HepG2 (cell line): ENCODE measurements around the gene GLDN. TPM values are rescaled to one million over a fixed set of nuclear protein-coding genes. Genes with fewer than 3 reads are reported as not detected.
A peak's percentile ranks its signal among the peaks of the same experiment; 100 is the strongest.

Experiments
- AKAP8 ChIP-seq: sonication (generic); formaldehyde crosslinking; IDR thresholded peaks from 2 replicates; pipeline ENCODE4 v1.5.1; 2020; ENCODE audit warnings: mild to moderate bottlenecking, missing genetic modification reagents
- ARID4A ChIP-seq: sonication (generic); formaldehyde crosslinking; IDR thresholded peaks from 2 replicates; pipeline ENCODE4 v1.5.0; 2020; ENCODE audit warnings: mild to moderate bottlenecking, missing genetic modification reagents, borderline replicate concordance
- CBX2 ChIP-seq, 2 experiments: fragments of 200-600 bp in 1 of 2; sonication (generic); formaldehyde crosslinking in 1 of 2; IDR thresholded peaks; 2 replicates each; pipeline versions ENCODE4 v1.7.0 to v1.8.1; 2018 to 2022; ENCODE audit warnings: low read depth in 2 of 2, low read length in 1 of 2, mild to moderate bottlenecking in 1 of 2, missing genetic modification reagents in 1 of 2
- CREB3 ChIP-seq: sonication (generic); formaldehyde crosslinking; IDR thresholded peaks from 2 replicates; pipeline ENCODE4 v1.5.0; 2020; ENCODE audit warnings: missing genetic modification reagents
- DBP ChIP-seq: sonication (generic); formaldehyde crosslinking; IDR thresholded peaks from 2 replicates; pipeline ENCODE4 v1.4.0; 2020; ENCODE audit warnings: missing genetic modification reagents; ENCODE audit errors: not compliant biosample characterization
- IKZF4 ChIP-seq: sonication (generic); formaldehyde crosslinking; IDR thresholded peaks from 2 replicates; pipeline ENCODE4 v1.5.1; 2020; ENCODE audit warnings: borderline replicate concordance, mild to moderate bottlenecking, low read depth, missing genetic modification reagents; ENCODE audit errors: not compliant biosample characterization
- ISL2 ChIP-seq: sonication (generic); formaldehyde crosslinking; IDR thresholded peaks from 2 replicates; pipeline ENCODE4 v1.5.0; 2020; ENCODE audit warnings: missing genetic modification reagents
- KLF9 ChIP-seq: IDR thresholded peaks from 2 replicates; pipeline ENCODE4 v1.6.1; 2016; ENCODE audit warnings: low read depth
- MATR3 ChIP-seq: sonication (generic); formaldehyde crosslinking; IDR thresholded peaks from 2 replicates; pipeline ENCODE4 v1.4.0; 2020; ENCODE audit warnings: missing genetic modification reagents
- ZBTB34 ChIP-seq: sonication (generic); formaldehyde crosslinking; IDR thresholded peaks from 2 replicates; pipeline ENCODE4 v1.8.0; 2022; ENCODE audit warnings: mild to moderate bottlenecking, missing genetic modification reagents
- ZNF276 ChIP-seq: sonication (generic); formaldehyde crosslinking; IDR thresholded peaks from 2 replicates; pipeline ENCODE4 v1.4.0; 2020; ENCODE audit warnings: mild to moderate bottlenecking, low read depth, missing genetic modification reagents
- ZNF280D ChIP-seq: sonication (generic); formaldehyde crosslinking; IDR thresholded peaks from 2 replicates; pipeline ENCODE4 v1.5.1; 2020; ENCODE audit warnings: mild to moderate bottlenecking, missing genetic modification reagents
- ZNF30 ChIP-seq: sonication (generic); formaldehyde crosslinking; IDR thresholded peaks from 2 replicates; pipeline ENCODE4 v1.5.0; 2020; ENCODE audit warnings: mild to moderate bottlenecking, missing genetic modification reagents
- ZNF703 ChIP-seq: sonication (generic); formaldehyde crosslinking; IDR thresholded peaks from 2 replicates; pipeline ENCODE4 v1.5.1; 2020; ENCODE audit warnings: missing genetic modification reagents, mild to moderate bottlenecking, moderate library complexity, borderline replicate concordance
- ZNF777 ChIP-seq: sonication (generic); formaldehyde crosslinking; IDR thresholded peaks from 2 replicates; pipeline ENCODE4 v1.4.0; 2020; ENCODE audit warnings: missing genetic modification reagents
- polyA plus RNA-seq, 8 experiments: library from polyadenylated mRNA; depleted of rRNA in 3 of 8; stranded (reverse) in 7 of 8; unstranded in 1 of 8; fragments of >200 nt; fragmentation: Illumina TruSeq in 4 of 8; extraction: Trizol in 4 of 8; gene quantifications; 2 replicates each; pipeline versions ENCODE4 v1.2.1 to v1.2.3, GENCODE V29; 2011 to 2016; ENCODE audit warnings: low read depth in 4 of 8, missing spikeins in 1 of 8, mixed read lengths in 1 of 8; ENCODE audit not compliant: insufficient read depth in 1 of 8
- total RNA-seq, 5 experiments: library from RNA; depleted of rRNA; stranded (reverse); fragments of >200 nt; fragmentation: Illumina TruSeq; extraction: Trizol; gene quantifications; 2 replicates each; pipeline ENCODE4 v1.2.3, GENCODE V29; 2016; ENCODE audit warnings: low read depth in 1 of 5

Gene GLDN
- total and polyA plus RNA-seq, 2 of the 13 experiments (the other 11 are each of a cell fraction or from before 2014, with no cell fraction given) = 0.86 to 1.0 TPM

GRCh38 chr15:51318382-51319150 lies 22.9 kb upstream of the GLDN start (continued):
- TF ChIP-seq ARID4A (peak; percentile 52; the same call in 1 of the 2 replicates), KLF9 (CRISPR knock-in tag) (no peak), ZNF30 (CRISPR knock-in tag) (no peak), ZNF703 (no peak), AKAP8 (CRISPR knock-in tag) (no peak), ZBTB34 (CRISPR knock-in tag) (no peak), MATR3 (CRISPR knock-in tag) (no peak), ISL2 (0 out of 2 replicates have a peak, but pooled peaks have one; percentile 33), ZNF276 (CRISPR knock-in tag) (no peak), CREB3 (CRISPR knock-in tag) (no peak), IKZF4 (CRISPR knock-in tag) (no peak), DBP (CRISPR knock-in tag) (no peak), ZNF777 (no peak), ZNF280D (no peak), CBX2 (IDR thresholded peaks at IDR 0.05; ENCODE audit: low read depth, low read length) (no peak), CBX2 (CRISPR knock-in tag; IDR thresholded peaks at IDR 0.05; ENCODE audit: low read depth) (no peak)
